GM18520 (cell line): ENCODE data around the gene HABP4.

ENCODE experiments used
- ATAC-seq: cut with Tn5 transposase; IDR thresholded peaks from one replicate; pipeline ENCODE4 v1.9.1; 2021; ENCODE audit not compliant: unreplicated experiment

Gene HABP4

GRCh38 chr9:96430377-96430776 is 19.6 kb upstream of the HABP4 start:
- no peak for ATAC-seq

GRCh38 chr9:96435345-96435744 is 14.6 kb upstream of the HABP4 start:
- ATAC-seq: no peak

- ATAC-seq: no peak
Measured at GRCh38 chr9:96436063-96436455, 13.9 kb upstream of the HABP4 start.

- no peak for ATAC-seq
Measured at GRCh38 chr9:96436456-96437126, 13.4 kb upstream of the HABP4 start.

- ATAC-seq: no peak
Measured at GRCh38 chr9:96437454-96437853, 12.5 kb upstream of the HABP4 start.

- ATAC-seq: no peak
Measured at GRCh38 chr9:96440671-96441199, 9.2 kb upstream of the HABP4 start.

- ATAC-seq: no peak
Measured at GRCh38 chr9:96441798-96442445, 8.0 kb upstream of the HABP4 start.

GRCh38 chr9:96442491-96442890 is 7.5 kb upstream of the HABP4 start:
- ATAC-seq: no peak

GRCh38 chr9:96447406-96447805 is 2.6 kb upstream of the HABP4 start:
- no peak for ATAC-seq

- ATAC-seq: no peak
Measured at GRCh38 chr9:96448546-96449170, 1.3 kb upstream of the HABP4 start.

- no peak for ATAC-seq
Measured at GRCh38 chr9:96449523-96449844, 485 bp upstream of the HABP4 start.

- ATAC-seq: no peak
Measured at GRCh38 chr9:96450613-96451528, 902 bp downstream of the HABP4 start.

- no peak for ATAC-seq
Measured at GRCh38 chr9:96453625-96454024, 3.7 kb downstream of the HABP4 start.

- ATAC-seq: no peak
Measured at GRCh38 chr9:96457266-96457665, 7.3 kb downstream of the HABP4 start.

- ATAC-seq: no peak
Measured at GRCh38 chr9:96458226-96458625, 8.3 kb downstream of the HABP4 start.

- ATAC-seq: no peak
Measured at GRCh38 chr9:96459268-96460007, 9.5 kb downstream of the HABP4 start.

- no peak for ATAC-seq
Measured at GRCh38 chr9:96460470-96460869, 10.5 kb downstream of the HABP4 start.

- ATAC-seq: no peak
Measured at GRCh38 chr9:96460882-96461281, 10.9 kb downstream of the HABP4 start.

GRCh38 chr9:96461336-96461735 is 11.4 kb downstream of the HABP4 start:
- no peak for ATAC-seq

- ATAC-seq: no peak
Measured at GRCh38 chr9:96462541-96462940, 12.6 kb downstream of the HABP4 start.

- ATAC-seq: no peak
Measured at GRCh38 chr9:96464426-96464825, 14.5 kb downstream of the HABP4 start.
